HG03066 (cell line): ENCODE results near the gene CENATAC.
"Not testable (repeated sequence)": the region's sequence is repeated elsewhere in the genome, so short reads cannot be mapped to it uniquely, and the experiment has no call there.

Experiments
- ATAC-seq: cut with Tn5 transposase; IDR thresholded peaks from one replicate; pipeline ENCODE4 v1.9.1; 2021; ENCODE audit warnings: low read depth; ENCODE audit not compliant: unreplicated experiment

Gene CENATAC

GRCh38 chr11:119025541-119025940, 27.6 kb downstream of the CENATAC start:
- no peak for ATAC-seq

GRCh38 chr11:119025978-119026766, 28.2 kb downstream of the CENATAC start:
- ATAC-seq: no peak

GRCh38 chr11:119026970-119027369, 29.0 kb downstream of the CENATAC start:
- ATAC-seq: no peak

- ATAC-seq: no peak
Observed at GRCh38 chr11:119027561-119028345, 29.8 kb downstream of the CENATAC start.

GRCh38 chr11:119028346-119029068, 30.6 kb downstream of the CENATAC start:
- no peak for ATAC-seq

GRCh38 chr11:119029069-119029339, 31.1 kb downstream of the CENATAC start:
- no peak for ATAC-seq

- ATAC-seq: peak; percentile 18
Observed at GRCh38 chr11:119029340-119030028, 31.5 kb downstream of the CENATAC start.

- peak; percentile 18 for ATAC-seq
Observed at GRCh38 chr11:119030029-119030328, 32.0 kb downstream of the CENATAC start.

GRCh38 chr11:119030329-119031047, 32.5 kb downstream of the CENATAC start, which contains the start of gene SLC37A4:
Gene SLC37A4 (minus strand): TSS chr11:119030877.
- peak; percentile 88 for ATAC-seq

GRCh38 chr11:119031912-119032280, 34.0 kb downstream of the CENATAC start:
- no peak for ATAC-seq

GRCh38 chr11:119033421-119033820, 35.5 kb downstream of the CENATAC start:
- not testable (repeated sequence) for ATAC-seq

- no peak for ATAC-seq
Observed at GRCh38 chr11:119034813-119035212, 36.9 kb downstream of the CENATAC start.

- ATAC-seq: no peak
Observed at GRCh38 chr11:119038884-119039283, 40.9 kb downstream of the CENATAC start.

GRCh38 chr11:119039471-119039870, 41.5 kb downstream of the CENATAC start:
- not testable (repeated sequence) for ATAC-seq

- no peak for ATAC-seq
Observed at GRCh38 chr11:119041821-119042514, 44.0 kb downstream of the CENATAC start.

- no peak for ATAC-seq
Observed at GRCh38 chr11:119042927-119043326, 45.0 kb downstream of the CENATAC start.

GRCh38 chr11:119044708-119045107, 46.8 kb downstream of the CENATAC start:
- no peak for ATAC-seq

- no peak for ATAC-seq
Observed at GRCh38 chr11:119046489-119046888, 48.6 kb downstream of the CENATAC start.

GRCh38 chr11:119047205-119047604, 49.3 kb downstream of the CENATAC start:
- ATAC-seq: no peak

GRCh38 chr11:119048644-119049043, 50.7 kb downstream of the CENATAC start:
- ATAC-seq: no peak
